ENCODE results near the gene BTNL2. TPM values are rescaled to one million over a fixed set of nuclear protein-coding genes. Genes with fewer than 3 reads are reported as not detected.

The BTNL2 gene
- total and polyA plus RNA-seq, 9 of the 15 experiments (the other 6 are each of a cell fraction or from before 2014, with no cell fraction given): not detected

DNA sequence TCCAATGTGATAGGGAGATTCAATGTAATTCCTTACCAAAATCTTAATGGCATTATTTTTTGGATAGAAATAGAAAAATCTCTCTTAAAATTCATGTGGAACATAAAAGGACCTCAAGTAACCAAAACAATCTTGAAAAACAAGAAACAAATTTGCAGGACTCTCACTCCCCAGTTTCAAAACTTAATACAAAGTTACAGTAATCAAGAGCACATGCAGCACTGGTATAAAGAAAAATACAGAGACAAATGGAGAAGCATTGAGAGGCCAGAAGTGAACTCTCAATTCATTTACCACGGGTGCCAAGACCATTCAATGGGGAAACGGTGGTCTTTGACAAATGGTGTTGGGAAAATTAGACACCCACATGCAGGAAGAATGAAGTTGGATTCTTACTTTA, 27.4 kb downstream of the BTNL2 start:
- FAIRE-seq: no peak
- no peaks in the 10 kb centered on the region for H3K79me2 ChIP-seq (ENCODE audit: control insufficient read depth, insufficient read depth, low read length)
- no peaks in the 10 kb centered on the region for H3K4me1 ChIP-seq (replicated peaks in 1 of 2; ENCODE audit: control insufficient read depth in 2 of 2, insufficient read depth in 2 of 2, low read length in 2 of 2)
- intact Hi-C loops (cut with micrococcal nuclease): no loop called here
- no peaks in the 10 kb centered on the region for H4K20me1 ChIP-seq (replicated peaks; ENCODE audit: control insufficient read depth, insufficient read depth, low read length)
- 0% methylated on average over 2 of the region's 2 CpGs for WGBS (ENCODE audit: insufficient coverage, low coverage, missing lambda C conversion rate)
- no peak overlapping the region for H2AFZ ChIP-seq (ENCODE audit: low read depth, low read length)
- CTCF ChIA-PET (ENCODE audit: low intra/inter-chr PET ratio): no interaction called here
- no peaks in the 10 kb centered on the region for H3K9me3 ChIP-seq (replicated peaks; ENCODE audit: control insufficient read depth, insufficient read depth, low read depth, low read length)
- no peak for DNase-seq (ENCODE audit: extremely low read depth in 1 of 4, low spot score in 3 of 4)
- no TSS peak for BruUV-seq (replicated peaks)
- H3K4me2 ChIP-seq (ENCODE audit: insufficient read depth, low read length): no peak overlapping the region
- no peak overlapping the region for H3K27ac ChIP-seq (ENCODE audit: extremely low read depth, low read depth, low read length)
- H3K9ac ChIP-seq (ENCODE audit: insufficient read depth in 1 of 2, low read depth in 2 of 2, low read length in 2 of 2): no peak overlapping the region
- H3K27me3 ChIP-seq (ENCODE audit: control insufficient read depth in 2 of 2, insufficient read depth in 2 of 2, low read length in 2 of 2): peaks cover 0 to 12% of the 10 kb centered on the region in 2 experiments; a peak in 2 of 5 replicates
- in situ Hi-C loops (cut with MboI): no loop called here
- POLR2A ChIA-PET: no interaction called here
- TF ChIP-seq ZC3H11A (IDR thresholded peaks at IDR 0.05; ENCODE audit: low read depth, low read length) (no peak), MYNN (IDR thresholded peaks at IDR 0.05) (no peak), MYNN (CRISPR knock-in tag; IDR thresholded peaks at IDR 0.05) (no peak), FOXJ2 (tag; IDR thresholded peaks at IDR 0.05) (no peak)
- TF ChIP-seq, protein P1, sequence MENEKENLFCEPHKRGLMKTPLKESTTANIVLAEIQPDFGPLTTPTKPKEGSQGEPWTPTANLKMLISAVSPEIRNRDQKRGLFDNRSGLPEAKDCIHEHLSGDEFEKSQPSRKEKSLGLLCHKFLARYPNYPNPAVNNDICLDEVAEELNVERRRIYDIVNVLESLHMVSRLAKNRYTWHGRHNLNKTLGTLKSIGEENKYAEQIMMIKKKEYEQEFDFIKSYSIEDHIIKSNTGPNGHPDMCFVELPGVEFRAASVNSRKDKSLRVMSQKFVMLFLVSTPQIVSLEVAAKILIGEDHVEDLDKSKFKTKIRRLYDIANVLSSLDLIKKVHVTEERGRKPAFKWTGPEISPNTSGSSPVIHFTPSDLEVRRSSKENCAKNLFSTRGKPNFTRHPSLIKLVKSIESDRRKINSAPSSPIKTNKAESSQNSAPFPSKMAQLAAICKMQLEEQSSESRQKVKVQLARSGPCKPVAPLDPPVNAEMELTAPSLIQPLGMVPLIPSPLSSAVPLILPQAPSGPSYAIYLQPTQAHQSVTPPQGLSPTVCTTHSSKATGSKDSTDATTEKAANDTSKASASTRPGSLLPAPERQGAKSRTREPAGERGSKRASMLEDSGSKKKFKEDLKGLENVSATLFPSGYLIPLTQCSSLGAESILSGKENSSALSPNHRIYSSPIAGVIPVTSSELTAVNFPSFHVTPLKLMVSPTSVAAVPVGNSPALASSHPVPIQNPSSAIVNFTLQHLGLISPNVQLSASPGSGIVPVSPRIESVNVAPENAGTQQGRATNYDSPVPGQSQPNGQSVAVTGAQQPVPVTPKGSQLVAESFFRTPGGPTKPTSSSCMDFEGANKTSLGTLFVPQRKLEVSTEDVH (IDR thresholded peaks at IDR 0.05; ENCODE audit: low read depth, partially characterized antibody): no peak
- H3K9me1 ChIP-seq (ENCODE audit: control insufficient read depth, insufficient read depth, low read length): no peaks in the 10 kb centered on the region
- H3K36me3 ChIP-seq (ENCODE audit: control insufficient read depth, insufficient read depth, low read length): no peaks in the 10 kb centered on the region
- no peak overlapping the region for H3K4me3 ChIP-seq
- ATAC-seq: no peak
